HEK293 (cell line): Measurements from ENCODE around the gene MAP3K4.

ENCODE experiments used
- BCL11A ChIP-seq: fragments of 450-650 bp; formaldehyde crosslinking; IDR thresholded peaks from 2 replicates; pipeline ENCODE4 v1.5.1; 2016; ENCODE audit warnings: low read depth, missing biosample characterization, missing genetic modification characterization
- KLF1 ChIP-seq: fragments of 450-650 bp; formaldehyde crosslinking; IDR thresholded peaks from 2 replicates; pipeline ENCODE4 v1.5.1; 2016; ENCODE audit warnings: missing biosample characterization, missing genetic modification characterization
- MEIS1 ChIP-seq: sonication (generic); formaldehyde crosslinking; IDR thresholded peaks from 2 replicates; pipeline ENCODE4 v1.8.1; 2022; ENCODE audit warnings: missing genetic modification reagents, mild to moderate bottlenecking, borderline replicate concordance
- REST ChIP-seq: fragments of 450-650 bp; formaldehyde crosslinking; IDR thresholded peaks from 2 replicates; pipeline ENCODE4 v1.5.1; 2016; ENCODE audit warnings: missing biosample characterization, missing genetic modification characterization
- YY1 ChIP-seq: fragments of 450-650 bp; formaldehyde crosslinking; IDR thresholded peaks from 2 replicates; pipeline ENCODE4 v1.5.1; 2018; ENCODE audit warnings: missing biosample characterization, missing genetic modification characterization
- ZNF10 ChIP-seq: fragments of 450-650 bp; formaldehyde crosslinking; IDR thresholded peaks from 2 replicates; pipeline ENCODE4 v1.5.1; 2017; ENCODE audit warnings: missing biosample characterization, missing genetic modification characterization
- ZNF16 ChIP-seq: fragments of 450-650 bp; formaldehyde crosslinking; IDR thresholded peaks from 2 replicates; pipeline ENCODE4 v1.5.1; 2016; ENCODE audit warnings: low read depth, missing biosample characterization, missing genetic modification characterization
- ZNF24 ChIP-seq: fragments of 450-650 bp; formaldehyde crosslinking; IDR thresholded peaks from 2 replicates; pipeline ENCODE4 v1.5.1; 2016; ENCODE audit warnings: missing biosample characterization, missing genetic modification characterization
- ZNF585B ChIP-seq: fragments of 450-650 bp; formaldehyde crosslinking; IDR thresholded peaks from 2 replicates; pipeline ENCODE4 v1.5.1; 2016; ENCODE audit warnings: missing biosample characterization, missing genetic modification characterization
- ZNF777 ChIP-seq: fragments of 450-650 bp; formaldehyde crosslinking; IDR thresholded peaks from 2 replicates; pipeline ENCODE4 v1.5.1; 2017; ENCODE audit warnings: missing biosample characterization, missing genetic modification characterization, borderline replicate concordance
- ZNF792 ChIP-seq: fragments of 450-650 bp; formaldehyde crosslinking; IDR thresholded peaks from 2 replicates; pipeline ENCODE4 v1.5.1; 2016; ENCODE audit warnings: missing biosample characterization, missing genetic modification characterization
- ZSCAN18 ChIP-seq: fragments of 450-650 bp; formaldehyde crosslinking; IDR thresholded peaks from 2 replicates; pipeline ENCODE4 v1.5.1; 2016; ENCODE audit warnings: missing biosample characterization, missing genetic modification characterization
- ZSCAN30 ChIP-seq: fragments of 450-650 bp; IDR thresholded peaks from 2 replicates; pipeline ENCODE4 v1.5.1; 2018; ENCODE audit warnings: missing biosample characterization, mild to moderate bottlenecking, missing genetic modification characterization, moderate library complexity

GRCh38 chr6:161031721-161032495, 40.3 kb downstream of the MAP3K4 start:
- TF ChIP-seq ZNF24 (no peak), ZNF10 (tag by site-specific recombination) (no peak), ZNF792 (tag by site-specific recombination) (no peak), BCL11A (no peak), ZSCAN18 (tag by site-specific recombination) (no peak), MEIS1 (no peak), ZNF777 (tag by site-specific recombination) (no peak), ZNF585B (no peak), KLF1 (no peak), ZSCAN30 (tag by site-specific recombination) (no peak), YY1 (tag by site-specific recombination) (no peak), REST (tag by site-specific recombination) (no peak), ZNF16 (tag by site-specific recombination) (no peak)
